GM19043 (cell line): Measurements from ENCODE around the gene DAAM2.

ENCODE experiments used
- ATAC-seq: cut with Tn5 transposase; IDR thresholded peaks from one replicate; pipeline ENCODE4 v1.9.1; 2021; ENCODE audit warnings: low read depth; ENCODE audit not compliant: unreplicated experiment

DAAM2 gene

GRCh38 chr6:39924283-39924682 is 132.1 kb downstream of the DAAM2 start:
- no peak for ATAC-seq

GRCh38 chr6:39925191-39925930 is 133.2 kb downstream of the DAAM2 start:
- no peak for ATAC-seq

GRCh38 chr6:39925931-39926290 is 133.7 kb downstream of the DAAM2 start:
- ATAC-seq = no peak

- ATAC-seq = no peak
These were observed 134.5 kb downstream of the DAAM2 start for GRCh38 chr6:39926668-39927067.

GRCh38 chr6:39927159-39927558 is 135.0 kb downstream of the DAAM2 start:
- ATAC-seq = no peak

GRCh38 chr6:39929039-39929732 is 137.0 kb downstream of the DAAM2 start:
- no peak for ATAC-seq

- no peak for ATAC-seq
These were observed 137.7 kb downstream of the DAAM2 start for GRCh38 chr6:39929733-39930461.

- ATAC-seq = no peak
These were observed 138.4 kb downstream of the DAAM2 start for GRCh38 chr6:39930540-39930939.

- ATAC-seq = no peak
These were observed 139.4 kb downstream of the DAAM2 start for GRCh38 chr6:39931607-39932006.

- no peak for ATAC-seq
These were observed 140.3 kb downstream of the DAAM2 start for GRCh38 chr6:39932386-39932910.

- ATAC-seq = no peak
These were observed 141.5 kb downstream of the DAAM2 start for GRCh38 chr6:39933669-39934130.

- ATAC-seq = no peak
These were observed 142.1 kb downstream of the DAAM2 start, which contains the start of gene MOCS1 for GRCh38 chr6:39934131-39934757. Gene MOCS1, minus strand, starts transcription at chr6:39934462. Its CDS starts 45 bp downstream, at chr6:39934417.

- ATAC-seq = no peak
These were observed 143.1 kb downstream of the DAAM2 start for GRCh38 chr6:39935241-39935640.

GRCh38 chr6:39936857-39937256 is 144.7 kb downstream of the DAAM2 start:
- no peak for ATAC-seq

GRCh38 chr6:39937686-39938333 is 145.6 kb downstream of the DAAM2 start:
- ATAC-seq = no peak

- no peak for ATAC-seq
These were observed 146.8 kb downstream of the DAAM2 start for GRCh38 chr6:39938773-39939654.

- ATAC-seq = no peak
These were observed 149.0 kb downstream of the DAAM2 start for GRCh38 chr6:39941138-39941537.

GRCh38 chr6:39941820-39942219 is 149.6 kb downstream of the DAAM2 start:
- ATAC-seq = no peak

GRCh38 chr6:39942903-39943580 is 150.9 kb downstream of the DAAM2 start:
- no peak for ATAC-seq
